ENCODE results near the gene IP6K1.

The IP6K1 gene

DNA sequence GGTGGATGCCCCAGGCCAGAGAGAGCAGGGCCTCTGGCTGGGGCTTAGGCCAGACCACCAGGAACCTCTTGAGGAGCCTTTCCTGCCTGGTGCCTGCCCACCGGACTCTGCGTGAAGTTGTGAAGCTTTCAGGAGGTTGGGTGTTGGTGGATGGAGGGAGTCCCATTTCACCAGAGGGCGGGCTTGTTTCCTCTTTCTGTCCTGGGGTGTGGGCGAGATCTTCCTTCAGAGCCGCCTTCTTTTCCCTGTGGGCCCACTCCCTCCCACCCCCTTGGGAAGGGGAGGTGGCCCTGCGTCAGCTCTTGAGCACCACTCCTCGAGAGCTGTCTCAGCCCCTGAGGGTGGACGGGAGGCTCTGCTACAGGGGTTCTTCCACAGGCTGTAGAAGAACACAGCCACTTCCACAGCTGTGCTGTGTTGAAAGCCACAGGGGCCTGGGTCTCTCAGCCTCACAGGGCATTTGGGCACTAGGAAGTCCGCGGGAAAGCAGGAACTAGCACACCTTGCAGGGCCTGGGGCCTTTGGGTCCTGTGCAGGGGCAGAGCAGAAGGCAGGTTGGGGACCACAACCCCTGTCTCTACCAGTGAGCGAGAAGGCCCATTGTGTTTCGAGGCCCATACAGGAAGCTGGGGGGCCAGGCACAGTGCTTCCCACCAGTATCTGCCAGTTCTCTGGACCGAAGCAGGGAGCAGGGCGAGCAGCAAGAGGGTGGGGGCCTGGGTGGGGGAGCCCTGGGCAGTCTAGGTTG, 69.0 kb downstream of the IP6K1 start:
- no peak overlapping the region for H3K27ac ChIP-seq (ENCODE audit: low read depth, low read length)
- H3K36me3 ChIP-seq (ENCODE audit: insufficient read depth, low read length): no peaks in the 10 kb centered on the region

GRCh38 chr3:49716691-49717210, 69.6 kb downstream of the IP6K1 start:
- Histone ChIP-seq H2AFZ (ENCODE audit: low read length, unreplicated experiment) (no peak overlapping the region), H3K36me3 (ENCODE audit: insufficient read depth, low read length) (no peaks in the 10 kb centered on the region), H3K4me1 (ENCODE audit: control insufficient read depth, insufficient read depth, low read length, unreplicated experiment) (no peaks in the 10 kb centered on the region), H3K27ac (ENCODE audit: low read depth, low read length) (no peak overlapping the region), H3K79me2 (ENCODE audit: control insufficient read depth, insufficient read depth, low read length, unreplicated experiment) (no peaks in the 10 kb centered on the region), H3K27me3 (ENCODE audit: insufficient read depth, low read length) (no peaks in the 10 kb centered on the region), H3K4me3 (ENCODE audit: low read depth, low read length) (no peak overlapping the region)

More for the DNA sequence above, 69.0 kb downstream of the IP6K1 start:
- no peaks in the 10 kb centered on the region for H3K27me3 ChIP-seq (ENCODE audit: insufficient read depth, low read length)
- H3K4me3 ChIP-seq (ENCODE audit: low read depth, low read length): no peak overlapping the region
- H3K79me2 ChIP-seq (ENCODE audit: control insufficient read depth, insufficient read depth, low read length, unreplicated experiment): peaks cover 3% of the 10 kb centered on the region
- H3K4me1 ChIP-seq (ENCODE audit: control insufficient read depth, insufficient read depth, low read length, unreplicated experiment): peaks cover under 1% of the 10 kb centered on the region
- no peak overlapping the region for H2AFZ ChIP-seq (ENCODE audit: low read length, unreplicated experiment)

DNA sequence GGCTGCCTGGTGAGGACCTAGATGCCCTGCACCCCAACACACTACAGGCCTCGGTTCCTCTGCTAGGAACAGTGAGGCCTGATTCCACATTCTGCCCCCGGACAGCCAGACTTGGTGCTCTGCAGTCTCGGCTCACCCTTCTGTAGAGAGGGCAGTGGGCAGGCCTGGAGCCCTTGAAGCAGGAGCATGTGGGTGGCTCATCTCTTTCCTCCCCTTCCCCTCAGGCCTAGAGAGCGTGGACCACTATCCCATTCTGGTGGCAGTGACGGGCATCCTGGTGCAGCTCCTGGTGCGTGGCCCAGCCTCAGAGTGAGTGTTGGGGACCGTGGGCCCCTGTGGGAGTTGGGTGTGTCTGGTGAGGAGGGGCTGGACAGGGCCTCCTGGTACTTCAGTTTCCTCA, 70.2 kb downstream of the IP6K1 start:
- Histone ChIP-seq H3K4me1 (ENCODE audit: control insufficient read depth, insufficient read depth, low read length, unreplicated experiment) (no peaks in the 10 kb centered on the region), H3K27me3 (ENCODE audit: insufficient read depth, low read length) (no peaks in the 10 kb centered on the region), H3K4me3 (ENCODE audit: low read depth, low read length) (no peak overlapping the region), H3K79me2 (ENCODE audit: control insufficient read depth, insufficient read depth, low read length, unreplicated experiment) (no peaks in the 10 kb centered on the region), H3K27ac (ENCODE audit: low read depth, low read length) (no peak overlapping the region), H2AFZ (ENCODE audit: low read length, unreplicated experiment) (no peak overlapping the region), H3K36me3 (ENCODE audit: insufficient read depth, low read length) (no peaks in the 10 kb centered on the region)

DNA sequence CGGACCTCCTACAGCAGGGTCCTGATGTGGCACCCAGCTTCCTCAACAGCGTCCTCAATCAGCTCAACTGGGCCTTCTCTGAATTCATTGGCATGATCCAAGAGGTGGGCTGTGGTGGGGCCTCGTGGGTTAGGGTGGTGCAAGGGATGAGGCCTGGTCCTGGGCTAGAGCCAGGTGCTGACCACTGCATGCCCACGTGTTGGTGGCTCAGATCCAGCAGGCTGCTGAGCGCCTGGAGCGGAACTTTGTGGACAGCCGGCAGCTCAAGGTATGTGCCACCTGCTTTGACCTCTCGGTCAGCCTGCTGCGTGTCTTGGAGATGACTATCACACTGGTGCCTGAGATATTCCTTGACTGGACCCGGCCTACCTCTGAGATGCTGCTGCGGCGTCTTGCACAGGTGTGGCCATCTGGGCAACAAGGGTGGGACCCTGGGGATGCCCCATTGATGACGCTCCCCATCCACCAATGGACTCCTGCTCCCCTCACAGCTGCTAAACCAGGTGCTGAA, 70.7 kb downstream of the IP6K1 start:
- Histone ChIP-seq H3K4me3 (ENCODE audit: low read depth, low read length) (no peak overlapping the region), H3K36me3 (ENCODE audit: insufficient read depth, low read length) (no peaks in the 10 kb centered on the region), H3K27ac (ENCODE audit: low read depth, low read length) (no peak overlapping the region), H3K4me1 (ENCODE audit: control insufficient read depth, insufficient read depth, low read length, unreplicated experiment) (no peaks in the 10 kb centered on the region), H2AFZ (ENCODE audit: low read length, unreplicated experiment) (no peak overlapping the region), H3K79me2 (ENCODE audit: control insufficient read depth, insufficient read depth, low read length, unreplicated experiment) (no peaks in the 10 kb centered on the region), H3K27me3 (ENCODE audit: insufficient read depth, low read length) (no peaks in the 10 kb centered on the region)

- Histone ChIP-seq H3K27ac (ENCODE audit: low read depth, low read length) (no peak overlapping the region), H3K36me3 (ENCODE audit: insufficient read depth, low read length) (no peaks in the 10 kb centered on the region), H3K27me3 (ENCODE audit: insufficient read depth, low read length) (no peaks in the 10 kb centered on the region), H3K79me2 (ENCODE audit: control insufficient read depth, insufficient read depth, low read length, unreplicated experiment) (no peaks in the 10 kb centered on the region), H3K4me3 (ENCODE audit: low read depth, low read length) (no peak overlapping the region), H3K4me1 (ENCODE audit: control insufficient read depth, insufficient read depth, low read length, unreplicated experiment) (no peaks in the 10 kb centered on the region), H2AFZ (ENCODE audit: low read length, unreplicated experiment) (no peak overlapping the region)
Observed at GRCh38 chr3:49714728-49715550, 71.4 kb downstream of the IP6K1 start.

- H3K79me2 ChIP-seq (ENCODE audit: control insufficient read depth, insufficient read depth, low read length, unreplicated experiment): no peaks in the 10 kb centered on the region
- no peak overlapping the region for H3K27ac ChIP-seq (ENCODE audit: low read depth, low read length)
- no peaks in the 10 kb centered on the region for H3K4me1 ChIP-seq (ENCODE audit: control insufficient read depth, insufficient read depth, low read length, unreplicated experiment)
- no peak overlapping the region for H3K4me3 ChIP-seq (ENCODE audit: low read depth, low read length)
- no peaks in the 10 kb centered on the region for H3K27me3 ChIP-seq (ENCODE audit: insufficient read depth, low read length)
- no peaks in the 10 kb centered on the region for H3K36me3 ChIP-seq (ENCODE audit: insufficient read depth, low read length)
- no peak overlapping the region for H2AFZ ChIP-seq (ENCODE audit: low read length, unreplicated experiment)
Observed at GRCh38 chr3:49713336-49714105, 72.8 kb downstream of the IP6K1 start.

DNA sequence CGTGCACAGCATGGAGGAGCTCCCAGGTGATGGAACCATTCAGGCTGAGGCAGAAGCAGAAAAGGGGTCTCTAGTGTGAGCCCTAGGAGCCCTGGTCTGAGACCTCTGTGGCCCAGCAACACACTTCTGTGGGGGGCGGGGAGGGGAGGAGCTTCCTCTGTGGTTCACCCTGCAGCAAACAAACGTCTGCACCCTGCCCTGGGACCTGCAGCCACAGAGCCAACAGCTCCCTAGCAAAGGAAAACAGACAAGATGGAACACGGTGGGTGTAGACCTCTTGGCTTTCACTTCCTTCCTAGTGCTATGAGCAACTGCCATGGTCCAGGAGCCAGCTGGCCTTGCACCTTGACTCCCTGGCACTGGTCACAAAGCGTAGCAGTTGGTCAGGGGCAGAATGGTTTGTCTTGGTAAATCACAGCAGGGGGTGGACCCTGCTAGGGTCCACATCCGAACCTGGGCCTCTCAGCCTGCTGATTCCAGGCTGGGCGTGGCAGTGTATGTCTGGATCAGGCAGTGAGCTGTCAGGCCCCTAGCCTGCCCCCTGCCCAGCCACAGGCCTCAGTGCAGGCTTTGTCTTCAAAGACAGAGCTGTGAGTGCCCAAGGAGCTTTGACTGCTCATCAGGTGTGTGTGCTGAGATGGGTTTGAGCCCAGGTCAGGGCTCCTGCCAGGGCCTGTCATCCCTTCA, 73.6 kb downstream of the IP6K1 start:
- no peaks in the 10 kb centered on the region for H3K79me2 ChIP-seq (ENCODE audit: control insufficient read depth, insufficient read depth, low read length, unreplicated experiment)
- H2AFZ ChIP-seq (ENCODE audit: low read length, unreplicated experiment): no peak overlapping the region
- no peaks in the 10 kb centered on the region for H3K4me1 ChIP-seq (ENCODE audit: control insufficient read depth, insufficient read depth, low read length, unreplicated experiment)
- no peak overlapping the region for H3K4me3 ChIP-seq (ENCODE audit: low read depth, low read length)
- no peaks in the 10 kb centered on the region for H3K27me3 ChIP-seq (ENCODE audit: insufficient read depth, low read length)
- H3K27ac ChIP-seq (ENCODE audit: low read depth, low read length): no peak overlapping the region
- no peaks in the 10 kb centered on the region for H3K36me3 ChIP-seq (ENCODE audit: insufficient read depth, low read length)

GRCh38 chr3:49712166-49712565, 74.2 kb downstream of the IP6K1 start:
- no peak overlapping the region for H2AFZ ChIP-seq (ENCODE audit: low read length, unreplicated experiment)
- no peaks in the 10 kb centered on the region for H3K79me2 ChIP-seq (ENCODE audit: control insufficient read depth, insufficient read depth, low read length, unreplicated experiment)

GRCh38 chr3:49711489-49711888, 74.9 kb downstream of the IP6K1 start:
- Histone ChIP-seq H3K27me3 (ENCODE audit: insufficient read depth, low read length) (no peaks in the 10 kb centered on the region), H3K27ac (ENCODE audit: low read depth, low read length) (no peak overlapping the region), H2AFZ (ENCODE audit: low read length, unreplicated experiment) (no peak overlapping the region), H3K4me3 (ENCODE audit: low read depth, low read length) (no peak overlapping the region), H3K36me3 (ENCODE audit: insufficient read depth, low read length) (no peaks in the 10 kb centered on the region), H3K4me1 (ENCODE audit: control insufficient read depth, insufficient read depth, low read length, unreplicated experiment) (no peaks in the 10 kb centered on the region), H3K79me2 (ENCODE audit: control insufficient read depth, insufficient read depth, low read length, unreplicated experiment) (no peaks in the 10 kb centered on the region)

More at GRCh38 chr3:49712166-49712565, 74.2 kb downstream of the IP6K1 start:
- H3K27me3 ChIP-seq (ENCODE audit: insufficient read depth, low read length): no peaks in the 10 kb centered on the region
- H3K4me1 ChIP-seq (ENCODE audit: control insufficient read depth, insufficient read depth, low read length, unreplicated experiment): no peaks in the 10 kb centered on the region
- H3K36me3 ChIP-seq (ENCODE audit: insufficient read depth, low read length): no peaks in the 10 kb centered on the region
- no peak overlapping the region for H3K27ac ChIP-seq (ENCODE audit: low read depth, low read length)
- H3K4me3 ChIP-seq (ENCODE audit: low read depth, low read length): no peak overlapping the region

- no peaks in the 10 kb centered on the region for H3K4me1 ChIP-seq (ENCODE audit: control insufficient read depth, insufficient read depth, low read length, unreplicated experiment)
- no peaks in the 10 kb centered on the region for H3K27me3 ChIP-seq (ENCODE audit: insufficient read depth, low read length)
- H3K36me3 ChIP-seq (ENCODE audit: insufficient read depth, low read length): no peaks in the 10 kb centered on the region
- no peaks in the 10 kb centered on the region for H3K79me2 ChIP-seq (ENCODE audit: control insufficient read depth, insufficient read depth, low read length, unreplicated experiment)
- H3K4me3 ChIP-seq (ENCODE audit: low read depth, low read length): no peak overlapping the region
- H3K27ac ChIP-seq (ENCODE audit: low read depth, low read length): no peak overlapping the region
- no peak overlapping the region for H2AFZ ChIP-seq (ENCODE audit: low read length, unreplicated experiment)
Observed at GRCh38 chr3:49709852-49710251, 76.5 kb downstream of the IP6K1 start.

All from ACC112 (cell line).